ENCODE measurements around the gene CEP295NL. TPM values are rescaled to one million over a fixed set of nuclear protein-coding genes. Genes with fewer than 3 reads are reported as not detected.

Gene CEP295NL
- total RNA-seq, 4 donors from 2014 or later, result 0.78 to 6.6 (median 2.3) TPM

DNA sequence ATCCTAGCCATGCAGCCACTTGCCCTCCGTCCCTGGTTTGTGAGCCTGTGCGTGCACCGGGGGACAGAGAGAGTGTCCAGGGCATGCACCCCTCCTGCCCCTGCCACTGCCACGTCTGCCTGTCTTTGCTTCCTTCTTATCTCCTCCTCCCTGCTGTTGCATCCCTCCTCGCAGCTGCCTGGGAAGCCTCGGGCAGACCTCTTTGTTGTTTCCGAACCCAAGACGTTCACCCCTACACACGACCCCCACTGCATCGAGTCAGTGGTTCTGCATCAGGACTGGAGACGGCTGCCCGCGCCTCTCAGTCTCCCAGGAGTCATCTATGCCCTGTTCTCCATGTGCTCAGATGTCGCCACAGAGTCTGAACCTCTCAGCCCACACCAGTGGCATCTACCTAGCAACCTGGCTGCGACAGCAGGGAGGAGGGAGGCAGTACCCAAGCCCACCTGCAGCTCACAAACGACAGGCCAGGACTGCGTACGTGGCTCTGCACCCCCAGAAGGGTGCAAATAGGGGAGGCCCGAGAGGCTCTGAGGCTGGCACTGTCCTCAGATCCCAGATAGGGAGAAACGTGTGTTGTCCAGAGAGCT is 17.0 kb upstream of the CEP295NL start:
- peaks cover 0 to 3% (median 0%) of the 10 kb centered on the region in 4 donors for H3K36me3 ChIP-seq
- 52% methylated on average over 20 of the region's 20 CpGs for WGBS
- TF ChIP-seq EP300 (IDR thresholded peaks at IDR 0.05) (no peak), POLR2AphosphoS5 (IDR thresholded peaks at IDR 0.05) (no peak), POLR2A (IDR thresholded peaks at IDR 0.05; ENCODE audit: low read depth) (no peak)
- TF ChIP-seq, protein P1, sequence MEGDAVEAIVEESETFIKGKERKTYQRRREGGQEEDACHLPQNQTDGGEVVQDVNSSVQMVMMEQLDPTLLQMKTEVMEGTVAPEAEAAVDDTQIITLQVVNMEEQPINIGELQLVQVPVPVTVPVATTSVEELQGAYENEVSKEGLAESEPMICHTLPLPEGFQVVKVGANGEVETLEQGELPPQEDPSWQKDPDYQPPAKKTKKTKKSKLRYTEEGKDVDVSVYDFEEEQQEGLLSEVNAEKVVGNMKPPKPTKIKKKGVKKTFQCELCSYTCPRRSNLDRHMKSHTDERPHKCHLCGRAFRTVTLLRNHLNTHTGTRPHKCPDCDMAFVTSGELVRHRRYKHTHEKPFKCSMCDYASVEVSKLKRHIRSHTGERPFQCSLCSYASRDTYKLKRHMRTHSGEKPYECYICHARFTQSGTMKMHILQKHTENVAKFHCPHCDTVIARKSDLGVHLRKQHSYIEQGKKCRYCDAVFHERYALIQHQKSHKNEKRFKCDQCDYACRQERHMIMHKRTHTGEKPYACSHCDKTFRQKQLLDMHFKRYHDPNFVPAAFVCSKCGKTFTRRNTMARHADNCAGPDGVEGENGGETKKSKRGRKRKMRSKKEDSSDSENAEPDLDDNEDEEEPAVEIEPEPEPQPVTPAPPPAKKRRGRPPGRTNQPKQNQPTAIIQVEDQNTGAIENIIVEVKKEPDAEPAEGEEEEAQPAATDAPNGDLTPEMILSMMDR (IDR thresholded peaks at IDR 0.05), result no peak
- H3K27me3 ChIP-seq, result no peaks in the 10 kb centered on the region
- no peak for DNase-seq (ENCODE audit: extremely low spot score)
- H3K9me3 ChIP-seq, result no peaks in the 10 kb centered on the region
- intact Hi-C loops (cut with DNase I), result loop anchor here (5.0 kb wide), 3 partner anchors 38 to 53 kb away; no protein-coding TSS in a partner anchor
- peaks cover 78 to 98% (median 92%) of the 10 kb centered on the region in 4 donors for H3K4me1 ChIP-seq
- H3K4me3 ChIP-seq, result peak overlapping the region in 1 of 4 donors; percentile 2
- H3K27ac ChIP-seq (replicated peaks in 1 of 4), result peak overlapping the region; percentile 92 to 99 (median 96)

DNA sequence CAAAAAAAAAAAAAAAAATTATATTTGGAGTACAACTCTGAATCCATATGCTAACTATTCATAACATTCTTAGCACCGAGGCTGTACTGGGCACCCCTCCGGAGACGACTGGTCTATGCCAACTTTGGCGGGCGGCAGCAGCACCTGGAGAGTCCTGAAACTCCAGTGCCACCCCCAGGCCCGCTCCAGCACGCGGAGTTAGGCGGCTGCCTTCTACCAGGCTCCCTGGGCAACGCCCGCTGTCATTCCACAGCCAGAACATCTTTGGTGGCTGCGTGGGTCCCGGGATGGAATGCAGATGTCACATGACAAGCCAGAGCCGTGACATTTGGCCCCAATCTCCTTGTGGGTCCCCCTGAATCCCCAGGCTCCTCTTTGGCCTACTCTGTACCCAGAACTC is 16.0 kb upstream of the CEP295NL start:
- DNase-seq (ENCODE audit: extremely low spot score), result no peak
- intact Hi-C loops (cut with DNase I), result loop anchor here (5.0 kb wide), 1 partner anchor 52 kb away; no protein-coding TSS in a partner anchor
- peak overlapping the region in 1 of 4 donors; percentile 6 for H3K4me3 ChIP-seq
- no peaks in the 10 kb centered on the region for H3K9me3 ChIP-seq
- H3K36me3 ChIP-seq, result peaks cover 0 to 3% (median 0%) of the 10 kb centered on the region in 4 donors
- H3K27ac ChIP-seq (replicated peaks in 1 of 4), result peak overlapping the region; percentile 42 to 93 (median 64)
- TF ChIP-seq, protein P1 (IDR thresholded peaks at IDR 0.05), result no peak
- peak in 1 of 2 donors; percentile 11 for TF ChIP-seq POLR2AphosphoS5 (IDR thresholded peaks at IDR 0.05)
- no peak for TF ChIP-seq EP300 (IDR thresholded peaks at IDR 0.05)
- TF ChIP-seq POLR2A (IDR thresholded peaks at IDR 0.05; ENCODE audit: low read depth), result no peak
- no peaks in the 10 kb centered on the region for H3K27me3 ChIP-seq
- WGBS, result 48% methylated on average over 6 of the region's 14 CpGs
- peaks cover 82 to 100% (median 99%) of the 10 kb centered on the region in 4 donors for H3K4me1 ChIP-seq

DNA sequence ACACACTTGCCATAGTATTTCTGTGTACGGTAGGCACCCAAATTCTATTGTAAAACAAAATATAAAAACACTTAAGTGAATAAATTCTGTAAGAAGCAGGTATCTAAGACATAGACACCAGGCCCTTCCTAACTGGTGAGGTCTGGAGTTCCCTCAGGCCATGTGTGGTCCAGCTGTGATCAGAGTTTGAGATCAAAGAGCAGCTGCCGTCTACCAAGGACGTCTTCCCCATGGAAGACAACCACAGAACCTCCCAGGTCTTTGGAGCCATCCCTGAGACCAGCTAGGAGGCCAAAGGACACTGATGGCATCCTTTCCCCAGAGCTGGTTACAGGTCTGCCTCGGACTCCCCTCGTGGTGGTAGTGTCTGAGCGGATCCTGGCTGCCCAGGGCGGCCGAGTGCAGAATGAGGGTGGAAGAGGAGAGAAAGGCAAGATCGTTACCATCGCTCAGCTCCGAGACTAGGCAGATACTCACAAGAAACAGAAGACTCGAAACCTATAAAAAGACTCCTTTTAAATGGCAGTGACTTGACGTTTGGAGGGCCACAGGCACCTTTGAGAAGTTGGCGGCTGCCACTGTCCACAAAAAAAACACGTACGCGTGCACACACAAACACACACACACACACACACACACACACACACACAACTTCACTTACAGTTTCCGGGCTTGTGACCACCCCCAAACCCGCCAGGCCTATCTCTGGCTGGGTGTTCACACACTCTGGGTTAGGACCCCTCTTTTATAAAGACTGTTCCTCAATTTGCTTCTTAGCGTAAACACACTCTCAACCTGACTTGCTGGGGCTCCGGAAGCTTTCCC is 14.7 kb upstream of the CEP295NL start:
- Histone ChIP-seq H3K27ac (replicated peaks in 1 of 4) (peak overlapping the region; percentile 42 to 93 (median 64)), H3K9me3 (no peaks in the 10 kb centered on the region), H3K4me3 (peak overlapping the region in 2 of 4 donors; percentile 5 to 14), H3K36me3 (peaks cover 0 to 3% (median 0%) of the 10 kb centered on the region in 4 donors), H3K27me3 (no peaks in the 10 kb centered on the region), H3K4me1 (peaks cover 70 to 100% (median 98%) of the 10 kb centered on the region in 4 donors)
- intact Hi-C loops (cut with DNase I), result loop anchor here (5.0 kb wide), 1 partner anchor 50 kb away; no protein-coding TSS in a partner anchor
- DNase-seq (ENCODE audit: extremely low spot score), result no peak
- TF ChIP-seq EP300 (IDR thresholded peaks at IDR 0.05) (no peak), POLR2A (IDR thresholded peaks at IDR 0.05; ENCODE audit: low read depth) (no peak), POLR2AphosphoS5 (IDR thresholded peaks at IDR 0.05) (no peak)
- TF ChIP-seq, protein P1 (IDR thresholded peaks at IDR 0.05), result no peak
- 72% methylated on average over 20 of the region's 21 CpGs for WGBS

DNA sequence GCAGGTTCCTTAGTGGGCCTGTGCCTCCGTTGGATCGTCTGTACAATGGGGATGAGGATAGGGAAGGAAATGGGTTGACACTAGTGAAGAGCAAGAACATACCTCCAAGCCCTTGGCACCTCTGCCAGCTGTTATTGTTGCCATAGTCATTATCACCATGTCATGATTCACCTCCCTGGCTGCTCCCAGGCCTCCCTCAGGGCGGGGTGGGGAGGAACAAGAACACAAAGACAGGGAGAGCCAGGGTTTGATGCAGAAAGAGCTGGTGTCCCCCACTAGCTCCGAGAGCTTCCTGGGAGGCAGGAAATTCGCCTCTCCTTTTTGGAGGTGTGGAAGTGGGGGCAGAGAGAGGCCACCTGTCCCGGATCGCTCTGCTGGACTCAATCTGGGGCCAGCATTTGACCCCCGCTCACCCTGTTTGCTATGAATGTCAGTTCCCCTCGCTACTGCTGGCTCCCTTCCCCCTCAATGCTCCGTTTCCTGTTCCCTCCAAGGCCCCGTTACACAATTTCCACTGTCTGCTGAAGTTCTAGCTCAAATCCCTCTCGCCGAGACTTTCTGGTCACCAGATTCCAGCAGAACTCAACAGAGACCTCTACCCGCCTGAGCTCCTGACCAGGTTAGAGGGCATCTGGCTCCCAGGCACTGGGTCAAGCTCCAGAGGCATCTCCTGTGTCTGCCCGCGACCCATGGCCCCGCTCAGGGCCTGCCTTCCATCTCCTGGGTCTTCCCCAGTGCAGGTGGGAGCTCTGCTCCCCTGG is 13.1 kb upstream of the CEP295NL start:
- peak overlapping the region; percentile 82 to 93 (median 84) for H3K27ac ChIP-seq (replicated peaks in 1 of 4)
- H3K4me3 ChIP-seq, result peak overlapping the region; percentile 1 to 42 (median 18)
- DNase-seq (ENCODE audit: extremely low spot score), result peak; percentile 94
- TF ChIP-seq EP300 (IDR thresholded peaks at IDR 0.05), result no peak
- TF ChIP-seq POLR2AphosphoS5 (IDR thresholded peaks at IDR 0.05), result peak; percentile 51 to 65
- H3K27me3 ChIP-seq, result no peaks in the 10 kb centered on the region
- no peaks in the 10 kb centered on the region for H3K9me3 ChIP-seq
- WGBS, result 41% methylated on average over 17 of the region's 17 CpGs
- peaks cover 0 to 11% (median 2%) of the 10 kb centered on the region in 4 donors for H3K36me3 ChIP-seq
- intact Hi-C loops (cut with DNase I), result loop anchor here (5.0 kb wide), 1 partner anchor 49 kb away; no protein-coding TSS in a partner anchor
- peaks cover 54 to 99% (median 97%) of the 10 kb centered on the region in 4 donors for H3K4me1 ChIP-seq

Measured in esophagus muscularis mucosa (tissue), 4 donors.